Smooth muscle cell (in vitro differentiated cells): ENCODE results near the gene TOE1. TPM values are rescaled to one million over a fixed set of nuclear protein-coding genes. Genes with fewer than 3 reads are reported as not detected.

Experiments used
- DNase-seq: peaks from one replicate; lab custom pipeline; 2025; ENCODE audit not compliant: unreplicated experiment; lab: John Stamatoyannopoulos, UW
- H2AFZ ChIP-seq: fragments of 200-600 bp; sonication (generic); 2 replicates; pipeline ENCODE4 v1.6.0; 2016; ENCODE audit warnings: antibody characterized with exemption, low read depth, mild to moderate bottlenecking
- H3F3A ChIP-seq: fragments of 200-600 bp; sonication (generic); 2 replicates; pipeline ENCODE4 v1.6.0; 2017; ENCODE audit warnings: antibody characterized with exemption, low read depth
- H3K27ac ChIP-seq: fragments of 200-600 bp; sonication (generic); 2 replicates; pipeline ENCODE4 v1.5.1; 2016; ENCODE audit warnings: low read depth, mild to moderate bottlenecking
- H3K27me3 ChIP-seq: fragments of 200-600 bp; sonication (generic); 2 replicates; pipeline ENCODE4 v1.6.1; 2016; ENCODE audit warnings: low read depth, mild to moderate bottlenecking
- H3K36me3 ChIP-seq: fragments of 200-600 bp; sonication (generic); 2 replicates; pipeline ENCODE4 v1.5.1; 2016; ENCODE audit warnings: low read depth
- H3K4me1 ChIP-seq: fragments of 200-600 bp; sonication (generic); 2 replicates; pipeline ENCODE4 v1.5.1; 2016; ENCODE audit warnings: low read depth
- H3K4me2 ChIP-seq: fragments of 200-600 bp; sonication (generic); 2 replicates; pipeline ENCODE4 v1.6.0; 2016; ENCODE audit warnings: mild to moderate bottlenecking
- H3K4me3 ChIP-seq: fragments of 200-600 bp; sonication (generic); 2 replicates; pipeline ENCODE4 v1.5.1; 2016; ENCODE audit warnings: mild to moderate bottlenecking
- H3K79me2 ChIP-seq: fragments of 200-600 bp; sonication (generic); 2 replicates; pipeline ENCODE4 v1.6.0; 2016; ENCODE audit warnings: low read depth, mild to moderate bottlenecking
- H3K9ac ChIP-seq: fragments of 200-600 bp; sonication (generic); 2 replicates; pipeline ENCODE4 v1.6.0; 2016; ENCODE audit warnings: low read depth
- H3K9me3 ChIP-seq: fragments of 200-600 bp; sonication (generic); replicated peaks from 2 replicates; pipeline ENCODE4 v1.5.1; 2016; ENCODE audit warnings: low read depth
- H4K20me1 ChIP-seq: fragments of 200-600 bp; sonication (generic); 2 replicates; pipeline ENCODE4 v1.6.0; 2016; ENCODE audit warnings: low read depth
- WGBS: methylation state at CpG from one replicate; pipeline ENCODE4 v1.1.7; 2016; ENCODE audit warnings: low lambda C conversion rate; 5-methylcytosine and 5-hydroxymethylcytosine counted together
- polyA plus RNA-seq: library from polyadenylated mRNA; unstranded; fragments of >200 nt; fragmentation: Nextera tagmentation; extraction: Ambion mirVana; gene quantifications from 2 replicates; pipeline ENCODE4 v1.2.1, GENCODE V29; 2016
- total RNA-seq: library from RNA; depleted of rRNA; stranded (reverse); fragments of >200 nt; gene quantifications from 2 replicates; pipeline ENCODE4 v1.2.3, GENCODE V29; 2014
- TF ChIP-seq, protein P1 (sequence below): fragments of 200-600 bp; sonication (generic); IDR thresholded peaks from 2 replicates; pipeline ENCODE4 v1.5.1; 2017; ENCODE audit warnings: borderline replicate concordance, mild to moderate bottlenecking, antibody characterized with exemption; ENCODE audit not compliant: insufficient read depth, poor library complexity, severe bottlenecking

The TOE1 gene
- total and polyA plus RNA-seq, 2 experiments from 2014 or later: 2.8 to 3.3 TPM

DNA sequence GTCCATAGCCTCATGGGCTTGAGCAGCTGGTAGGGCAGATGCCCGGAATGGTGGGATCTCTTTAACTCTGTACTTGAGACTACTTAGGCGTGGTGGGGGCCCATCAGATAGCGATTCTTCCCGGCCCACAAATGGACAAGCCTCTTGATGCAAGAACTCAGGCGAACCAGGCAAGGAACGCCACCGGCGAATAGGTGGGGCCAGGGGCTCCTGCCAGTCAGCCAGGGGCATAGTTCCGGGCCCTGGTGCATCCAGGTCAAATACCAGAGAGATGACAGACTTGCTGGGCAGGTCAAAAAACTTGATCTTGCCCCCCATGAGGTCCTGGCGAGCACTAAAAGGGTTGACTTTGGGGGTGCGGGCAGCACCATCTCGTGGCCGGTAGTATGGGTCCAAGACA lies 5.0 kb downstream of the TOE1 start:
- Histone ChIP-seq H3K9me3 (no peaks in the 10 kb centered on the region), H3K27ac (no peak overlapping the region), H3K4me2 (no peak overlapping the region), H3K79me2 (peaks cover 6% of the 10 kb centered on the region), H4K20me1 (no peaks in the 10 kb centered on the region), H3K36me3 (no peaks in the 10 kb centered on the region), H3K4me3 (no peak overlapping the region), H3K27me3 (no peaks in the 10 kb centered on the region), H2AFZ (no peak overlapping the region), H3F3A (no peaks in the 10 kb centered on the region), H3K9ac (no peak overlapping the region), H3K4me1 (peaks cover 10% of the 10 kb centered on the region)
- WGBS: 96% methylated on average over 13 of the region's 13 CpGs
- no peak for DNase-seq
- TF ChIP-seq, protein P1, sequence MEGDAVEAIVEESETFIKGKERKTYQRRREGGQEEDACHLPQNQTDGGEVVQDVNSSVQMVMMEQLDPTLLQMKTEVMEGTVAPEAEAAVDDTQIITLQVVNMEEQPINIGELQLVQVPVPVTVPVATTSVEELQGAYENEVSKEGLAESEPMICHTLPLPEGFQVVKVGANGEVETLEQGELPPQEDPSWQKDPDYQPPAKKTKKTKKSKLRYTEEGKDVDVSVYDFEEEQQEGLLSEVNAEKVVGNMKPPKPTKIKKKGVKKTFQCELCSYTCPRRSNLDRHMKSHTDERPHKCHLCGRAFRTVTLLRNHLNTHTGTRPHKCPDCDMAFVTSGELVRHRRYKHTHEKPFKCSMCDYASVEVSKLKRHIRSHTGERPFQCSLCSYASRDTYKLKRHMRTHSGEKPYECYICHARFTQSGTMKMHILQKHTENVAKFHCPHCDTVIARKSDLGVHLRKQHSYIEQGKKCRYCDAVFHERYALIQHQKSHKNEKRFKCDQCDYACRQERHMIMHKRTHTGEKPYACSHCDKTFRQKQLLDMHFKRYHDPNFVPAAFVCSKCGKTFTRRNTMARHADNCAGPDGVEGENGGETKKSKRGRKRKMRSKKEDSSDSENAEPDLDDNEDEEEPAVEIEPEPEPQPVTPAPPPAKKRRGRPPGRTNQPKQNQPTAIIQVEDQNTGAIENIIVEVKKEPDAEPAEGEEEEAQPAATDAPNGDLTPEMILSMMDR: no peak

DNA sequence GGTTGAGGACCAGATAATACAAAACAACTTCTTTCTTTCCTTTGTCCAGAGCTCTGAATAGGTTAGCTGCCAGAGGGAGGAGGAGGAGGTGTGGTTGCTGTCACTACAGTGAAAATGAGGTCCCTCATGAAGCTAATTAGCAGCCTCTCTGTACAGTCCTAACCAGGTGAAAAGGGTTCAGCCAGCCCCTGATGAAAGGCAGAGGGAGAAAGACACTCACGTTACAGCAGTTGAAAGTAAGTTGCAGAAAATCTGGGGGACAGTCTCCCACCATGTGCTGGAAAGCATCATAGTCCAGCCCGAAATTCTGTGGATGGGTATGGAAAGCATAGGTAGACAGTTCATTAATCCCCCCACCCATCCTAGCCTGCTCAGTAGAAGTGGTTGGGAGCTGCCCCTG lies 6.5 kb downstream of the TOE1 start:
- Histone ChIP-seq H3K4me1 (peaks cover 1% of the 10 kb centered on the region), H2AFZ (no peak overlapping the region), H3K27me3 (no peaks in the 10 kb centered on the region), H3K4me2 (no peak overlapping the region), H3F3A (no peaks in the 10 kb centered on the region), H3K9me3 (no peaks in the 10 kb centered on the region), H3K36me3 (no peaks in the 10 kb centered on the region), H4K20me1 (no peaks in the 10 kb centered on the region), H3K27ac (no peak overlapping the region), H3K4me3 (no peak overlapping the region), H3K9ac (no peak overlapping the region), H3K79me2 (no peaks in the 10 kb centered on the region)
- 94% methylated on average over 2 of the region's 2 CpGs for WGBS
- TF ChIP-seq, protein P1: no peak
- no peak for DNase-seq

DNA sequence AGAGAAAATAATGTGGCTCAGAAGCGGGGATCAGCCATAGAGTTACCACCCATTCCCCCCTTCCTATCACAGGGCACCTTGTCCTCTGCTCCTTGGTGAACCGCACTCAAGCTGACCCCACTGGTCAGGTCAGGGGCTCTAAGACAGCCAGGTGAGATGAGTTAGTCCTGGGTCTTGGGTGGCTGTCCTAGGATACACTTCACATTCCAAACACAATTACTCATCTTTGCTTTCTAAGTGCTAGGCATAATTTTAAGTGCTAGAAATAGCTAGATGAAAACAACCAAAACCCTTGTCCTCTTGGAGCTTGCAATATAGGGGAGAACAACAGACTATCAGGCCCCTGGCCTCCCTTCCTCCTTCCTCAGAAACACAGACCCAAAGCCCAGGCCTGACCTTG lies 8.1 kb downstream of the TOE1 start:
- WGBS: 83% methylated on average over 2 of the region's 2 CpGs
- Histone ChIP-seq H3K9me3 (no peaks in the 10 kb centered on the region), H3F3A (no peaks in the 10 kb centered on the region), H2AFZ (no peak overlapping the region), H3K36me3 (no peaks in the 10 kb centered on the region), H3K4me1 (no peaks in the 10 kb centered on the region), H3K27ac (peak overlapping the region; percentile 62), H4K20me1 (no peaks in the 10 kb centered on the region), H3K27me3 (no peaks in the 10 kb centered on the region), H3K4me2 (no peak overlapping the region), H3K4me3 (no peak overlapping the region), H3K9ac (no peak overlapping the region), H3K79me2 (no peaks in the 10 kb centered on the region)
- TF ChIP-seq, protein P1: no peak
- no peak for DNase-seq

DNA sequence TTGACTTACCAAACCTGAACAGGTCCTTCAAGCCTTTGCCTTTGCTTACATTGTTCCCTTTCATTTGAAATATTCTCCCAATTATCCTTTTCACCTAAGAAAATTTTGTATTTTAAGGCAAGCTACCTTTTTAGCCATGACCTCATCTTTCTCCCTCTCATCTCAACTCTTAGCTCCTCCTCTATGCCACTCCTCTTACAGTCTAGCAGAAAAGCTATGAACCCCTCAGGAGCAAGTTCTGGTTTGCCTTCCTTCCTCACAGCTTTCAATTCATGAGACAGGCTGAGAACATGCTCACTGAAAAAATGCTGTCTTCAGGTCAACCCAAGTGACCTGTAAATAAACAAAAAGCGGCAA lies 8.6 kb downstream of the TOE1 start:
- no peaks in the 10 kb centered on the region for H3K9me3 ChIP-seq
- no peaks in the 10 kb centered on the region for H3K79me2 ChIP-seq
- H3K4me1 ChIP-seq: no peaks in the 10 kb centered on the region
- 67% methylated on average over 1 of the region's 1 CpG for WGBS
- no peaks in the 10 kb centered on the region for H3K27me3 ChIP-seq
- H3F3A ChIP-seq: no peaks in the 10 kb centered on the region
- H3K36me3 ChIP-seq: no peaks in the 10 kb centered on the region
- H3K4me2 ChIP-seq: no peak overlapping the region
- no peak for DNase-seq
- no peaks in the 10 kb centered on the region for H4K20me1 ChIP-seq
- no peak overlapping the region for H3K4me3 ChIP-seq
- peak overlapping the region; percentile 62 for H3K27ac ChIP-seq
- TF ChIP-seq, protein P1: no peak
- no peak overlapping the region for H2AFZ ChIP-seq
- H3K9ac ChIP-seq: no peak overlapping the region
